PC-3 (cell line): ENCODE data around the gene NSFL1C. TPM values are rescaled to one million over a fixed set of nuclear protein-coding genes. Genes with fewer than 3 reads are reported as not detected.
A peak's percentile ranks its signal among the peaks of the same experiment; 100 is the strongest.
"Not testable (repeated sequence)": the region's sequence is repeated elsewhere in the genome, so short reads cannot be mapped to it uniquely, and the experiment has no call there.

Experiments used
- ATAC-seq: fragments of 200-7000 bp; cut with Tn5 transposase; 2 replicates; pipeline ENCODE4 v1.9.1; 2020; ENCODE audit warnings: mild to moderate bottlenecking, moderate library complexity
- BruUV-seq: library from RNA; stranded (reverse); fragments of 400-500 nt; replicated peaks from 2 replicates; lab custom pipeline; 2021; lab: Mats Ljungman, UMichigan
- CTCF ChIA-PET: fragments of 300-600 bp; sonication (Branson Sonifier 250); formaldehyde crosslinking; loops from one replicate; lab custom pipeline; 2022; ENCODE audit warnings: antibody characterized with exemption; lab: Charles Lee
- POLR2A ChIA-PET: fragments of 300-600 bp; sonication (Branson Sonifier 250); formaldehyde crosslinking; loops from one replicate; lab custom pipeline; 2022; ENCODE audit warnings: antibody characterized with exemption; ENCODE audit not compliant: unreplicated experiment; lab: Charles Lee
- DNase-seq: peaks from one replicate; pipeline ENCODE4 v3.0.0-alpha.2; 2015
- H2AFZ ChIP-seq: fragments of 300-600 bp; sonication (generic); 2 replicates; pipeline ENCODE4 v1.6.0; 2016; ENCODE audit warnings: antibody characterized with exemption, low read length
- H3F3A ChIP-seq: fragments of 300-600 bp; sonication (generic); one replicate; pipeline ENCODE4 v1.6.0; 2017; ENCODE audit warnings: antibody characterized with exemption, low read length, control low read depth, mild to moderate bottlenecking; ENCODE audit not compliant: unreplicated experiment
- H3K27ac ChIP-seq: fragments of 300-600 bp; sonication (generic); 2 replicates; pipeline ENCODE4 v1.5.1; 2016; ENCODE audit warnings: mild to moderate bottlenecking, low read length
- H3K27me3 ChIP-seq: fragments of 300-600 bp; sonication (generic); 2 replicates; pipeline ENCODE4 v1.6.1; 2016; ENCODE audit warnings: low read length, mixed read lengths
- H3K36me3 ChIP-seq: fragments of 300-600 bp; sonication (generic); 2 replicates; pipeline ENCODE4 v1.6.1; 2016; ENCODE audit warnings: low read depth, mixed run types, low read length, mixed read lengths
- H3K4me1 ChIP-seq: fragments of 300-600 bp; sonication (generic); 2 replicates; pipeline ENCODE4 v1.5.1; 2016; ENCODE audit warnings: low read length; ENCODE audit not compliant: insufficient read depth
- H3K4me2 ChIP-seq: fragments of 300-600 bp; sonication (generic); 2 replicates; pipeline ENCODE4 v1.6.0; 2016; ENCODE audit warnings: low read length
- H3K4me3 ChIP-seq: fragments of 300-600 bp; sonication (generic); 2 replicates; pipeline ENCODE4 v1.5.1; 2016; ENCODE audit warnings: mild to moderate bottlenecking, low read length, mixed read lengths
- H3K79me2 ChIP-seq: fragments of 300-600 bp; sonication (generic); 2 replicates; pipeline ENCODE4 v1.6.1; 2017; ENCODE audit warnings: low read length, mixed read lengths
- H3K9ac ChIP-seq: fragments of 300-600 bp; sonication (generic); 2 replicates; pipeline ENCODE4 v1.6.0; 2016; ENCODE audit warnings: mild to moderate bottlenecking, low read length
- H3K9me2 ChIP-seq: fragments of 300-600 bp; sonication (generic); replicated peaks from 2 replicates; pipeline ENCODE4 v1.6.1; 2016; ENCODE audit warnings: mixed run types, low read length, mixed read lengths
- H3K9me3 ChIP-seq: fragments of 300-600 bp; sonication (generic); 2 replicates; pipeline ENCODE4 v1.6.1; 2016; ENCODE audit warnings: low read length, mixed read lengths
- H4K20me1 ChIP-seq: fragments of 300-600 bp; sonication (generic); 2 replicates; pipeline ENCODE4 v1.6.1; 2016; ENCODE audit warnings: low read length, mixed read lengths
- CTCF ChIP-seq: fragments of 300-600 bp; sonication (generic); conservative IDR thresholded peaks from 2 replicates; pipeline ENCODE4 v1.5.1; 2017; ENCODE audit warnings: antibody characterized with exemption, low read depth, mild to moderate bottlenecking, low read length
- EZH2 ChIP-seq: fragments of 300-600 bp; sonication (generic); IDR thresholded peaks from one replicate; pipeline ENCODE4 v1.6.1; 2017; ENCODE audit warnings: antibody characterized with exemption, mild to moderate bottlenecking, low read length; ENCODE audit not compliant: unreplicated experiment
- EZH2phosphoT487 ChIP-seq: fragments of 300-600 bp; sonication (generic); IDR thresholded peaks from 2 replicates; pipeline ENCODE4 v1.6.1; 2018; ENCODE audit warnings: mild to moderate bottlenecking, antibody characterized with exemption, low read length, borderline replicate concordance
- intact Hi-C: fragments of 100-400 bp; cut with micrococcal nuclease; formaldehyde crosslinking; loops from 2 replicates; pipeline ENCODE4 v1.9.0; 2023
- total RNA-seq: library from RNA; depleted of rRNA; stranded (reverse); fragments of >200 nt; gene quantifications from 2 replicates; pipeline ENCODE4 v1.2.3, GENCODE V29; 2014

NSFL1C gene
- total RNA-seq, 1 experiment from 2014 or later, result 170 TPM

- Histone ChIP-seq H3K27ac (no peak overlapping the region), H3F3A (no peaks in the 10 kb centered on the region), H2AFZ (no peak overlapping the region), H3K27me3 (no peaks in the 10 kb centered on the region), H4K20me1 (no peaks in the 10 kb centered on the region), H3K4me1 (peaks cover 18% of the 10 kb centered on the region), H3K9me3 (no peaks in the 10 kb centered on the region; the same call in 1 of the 2 replicates), H3K9ac (no peak overlapping the region), H3K4me2 (no peak overlapping the region), H3K36me3 (no peaks in the 10 kb centered on the region; the same call in 1 of the 2 replicates), H3K79me2 (no peaks in the 10 kb centered on the region), H3K9me2 (no peaks in the 10 kb centered on the region), H3K4me3 (no peak overlapping the region)
- ChIA-PET CTCF (no interaction called here), POLR2A (no interaction called here)
- BruUV-seq, result no TSS peak
- intact Hi-C loops, result no loop called here
- TF ChIP-seq EZH2 (no peak), CTCF (no peak), EZH2phosphoT487 (no peak)
- peak; percentile 48 for DNase-seq
- no peak for ATAC-seq
Measured at GRCh38 chr20:1499528-1500420, 33.1 kb upstream of the NSFL1C start.

GRCh38 chr20:1497371-1497770, 30.7 kb upstream of the NSFL1C start:
- POLR2A ChIA-PET, H2AFZ ChIP-seq, H3K4me1 ChIP-seq, H4K20me1 ChIP-seq, BruUV-seq, H3K36me3 ChIP-seq, H3K4me3 ChIP-seq, H3K79me2 ChIP-seq, ATAC-seq, H3F3A ChIP-seq, H3K27ac ChIP-seq, H3K9me3 ChIP-seq, H3K9me2 ChIP-seq, intact Hi-C loops, H3K27me3 ChIP-seq, H3K9ac ChIP-seq, CTCF ChIA-PET, H3K4me2 ChIP-seq: not testable (repeated sequence)
- DNase-seq, result peak; percentile 45

GRCh38 chr20:1496930-1497329, 30.3 kb upstream of the NSFL1C start:
- Histone ChIP-seq H3K27ac (no peak overlapping the region), H3K4me1 (peaks cover 9% of the 10 kb centered on the region), H3K9me2 (no peaks in the 10 kb centered on the region), H3K27me3 (no peaks in the 10 kb centered on the region), H3K36me3 (no peaks in the 10 kb centered on the region), H3K4me2 (no peak overlapping the region), H3K9me3 (no peaks in the 10 kb centered on the region), H3K4me3 (no peak overlapping the region), H3F3A (no peaks in the 10 kb centered on the region), H2AFZ (no peak overlapping the region), H3K79me2 (no peaks in the 10 kb centered on the region), H4K20me1 (no peaks in the 10 kb centered on the region), H3K9ac (no peak overlapping the region)
- ATAC-seq (no peak), DNase-seq (no peak)
- intact Hi-C loops, result no loop called here
- POLR2A ChIA-PET, result no interaction called here
- CTCF ChIA-PET, result no interaction called here
- BruUV-seq, result no TSS peak
- TF ChIP-seq EZH2 (no peak), CTCF (no peak), EZH2phosphoT487 (no peak)
